NB4 (cell line): ENCODE measurements around the gene KIF1A.

Source experiments
- MAX ChIP-seq: IDR thresholded peaks from 2 replicates; pipeline ENCODE4 v1.6.1; 2011; ENCODE audit warnings: low read depth, low read length
- MYC ChIP-seq: IDR thresholded peaks from 2 replicates; pipeline ENCODE4 v1.6.1; 2011; ENCODE audit warnings: low read depth, low read length
- POLR2A ChIP-seq: IDR thresholded peaks from 2 replicates; pipeline ENCODE4 v1.6.1; 2011; ENCODE audit warnings: mild to moderate bottlenecking; ENCODE audit not compliant: insufficient read length; ENCODE audit errors: extremely low read depth
- TF ChIP-seq, protein P1 (sequence below): IDR thresholded peaks from one replicate; pipeline ENCODE4 v1.5.1; 2012; ENCODE audit warnings: low read depth, low read length

- TF ChIP-seq, protein P1, sequence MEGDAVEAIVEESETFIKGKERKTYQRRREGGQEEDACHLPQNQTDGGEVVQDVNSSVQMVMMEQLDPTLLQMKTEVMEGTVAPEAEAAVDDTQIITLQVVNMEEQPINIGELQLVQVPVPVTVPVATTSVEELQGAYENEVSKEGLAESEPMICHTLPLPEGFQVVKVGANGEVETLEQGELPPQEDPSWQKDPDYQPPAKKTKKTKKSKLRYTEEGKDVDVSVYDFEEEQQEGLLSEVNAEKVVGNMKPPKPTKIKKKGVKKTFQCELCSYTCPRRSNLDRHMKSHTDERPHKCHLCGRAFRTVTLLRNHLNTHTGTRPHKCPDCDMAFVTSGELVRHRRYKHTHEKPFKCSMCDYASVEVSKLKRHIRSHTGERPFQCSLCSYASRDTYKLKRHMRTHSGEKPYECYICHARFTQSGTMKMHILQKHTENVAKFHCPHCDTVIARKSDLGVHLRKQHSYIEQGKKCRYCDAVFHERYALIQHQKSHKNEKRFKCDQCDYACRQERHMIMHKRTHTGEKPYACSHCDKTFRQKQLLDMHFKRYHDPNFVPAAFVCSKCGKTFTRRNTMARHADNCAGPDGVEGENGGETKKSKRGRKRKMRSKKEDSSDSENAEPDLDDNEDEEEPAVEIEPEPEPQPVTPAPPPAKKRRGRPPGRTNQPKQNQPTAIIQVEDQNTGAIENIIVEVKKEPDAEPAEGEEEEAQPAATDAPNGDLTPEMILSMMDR = no peak
- TF ChIP-seq POLR2A (no peak), MAX (no peak), MYC (no peak)
Observed at GRCh38 chr2:240747256-240747655, 72.8 kb downstream of the KIF1A start.
